Measurements from ENCODE around the gene GIMAP5. TPM values are rescaled to one million over a fixed set of nuclear protein-coding genes. Genes with fewer than 3 reads are reported as not detected.

GIMAP5 gene
- total RNA-seq, 1 experiment from 2014 or later = not detected

- Histone ChIP-seq H3K4me1 (ENCODE audit: insufficient read depth, low read length) (no peaks in the 10 kb centered on the region), H2BK15ac (ENCODE audit: low read depth, low read length) (no peak overlapping the region), H3K79me2 (ENCODE audit: insufficient read depth, low read length) (no peaks in the 10 kb centered on the region), H3K79me1 (ENCODE audit: insufficient read depth, low read depth, low read length, poor library complexity, severe bottlenecking) (no peaks in the 10 kb centered on the region), H2BK120ac (ENCODE audit: low read depth, low read length, poor library complexity, severe bottlenecking) (no peak overlapping the region), H2BK5ac (ENCODE audit: insufficient read length, low read length) (no peak overlapping the region), H3T11ph (ENCODE audit: low read length) (no peak overlapping the region), H3K27ac (ENCODE audit: insufficient read length, low read depth, low read length) (no peak overlapping the region), H2BK12ac (ENCODE audit: insufficient read length, low read depth, low read length) (no peak overlapping the region), H3K56ac (ENCODE audit: insufficient read length, low read depth, low read length) (no peak overlapping the region), H3K4me2 (ENCODE audit: insufficient read depth, insufficient read length, low read length) (no peak overlapping the region), H3K9ac (ENCODE audit: extremely low read depth, insufficient read length, low read length) (no peak overlapping the region), H4K20me1 (ENCODE audit: control insufficient read depth, insufficient read depth, insufficient read length) (no peaks in the 10 kb centered on the region), H3K18ac (ENCODE audit: insufficient read length, low read depth, low read length) (no peak overlapping the region), H3K14ac (ENCODE audit: insufficient read depth, low read length) (no peak overlapping the region), H3K23ac (ENCODE audit: insufficient read length, low read depth, low read length) (no peak overlapping the region), H3K27me3 (ENCODE audit: insufficient read depth, low read length) (peaks cover 4% of the 10 kb centered on the region; the same call in 1 of the 2 replicates), H3K23me2 (ENCODE audit: insufficient read length, low read depth, low read length, poor library complexity, severe bottlenecking) (no peaks in the 10 kb centered on the region), H2BK20ac (ENCODE audit: low read depth, low read length, poor library complexity, severe bottlenecking) (no peak overlapping the region), H2AFZ (ENCODE audit: low read length) (no peak overlapping the region), H4K91ac (ENCODE audit: insufficient read length, low read depth, low read length) (no peak overlapping the region), H4K8ac (replicated peaks; ENCODE audit: insufficient read length, low read depth, low read length) (no peak overlapping the region), H4K5ac (ENCODE audit: insufficient read length, low read depth, low read length) (no peak overlapping the region), H3K9me3 (ENCODE audit: control insufficient read depth, low read depth, low read length) (no peaks in the 10 kb centered on the region), H3K4ac (ENCODE audit: low read depth, low read length) (no peak overlapping the region), H2AK5ac (ENCODE audit: insufficient read length, low read length) (no peak overlapping the region)
- Mint-ChIP-seq H3K27ac (no peak overlapping the region), H3K4me3 (no peak overlapping the region), H3K9me3 (peaks cover 0 to 22% of the 10 kb centered on the region in 2 experiments; a peak in 2 of 5 replicates), H3K4me1 (no peaks in the 10 kb centered on the region), H3K27me3 (ENCODE audit: low read depth) (peaks cover 100% of the 10 kb centered on the region), H3K36me3 (ENCODE audit: insufficient read depth in 1 of 3, low read depth in 3 of 3) (no peaks in the 10 kb centered on the region)
- no peak for DNase-seq
- TF ChIP-seq CTCF (conservative IDR thresholded peaks at IDR 0.05) = no peak
- no CpG with 5 or more reads among the region's 52 CpGs for WGBS (ENCODE audit: extremely low coverage, insufficient read length, low lambda C conversion rate)
Measured at GRCh38 chr7:150719960-150720891, 17.0 kb upstream of the GIMAP5 start.
